BLaER1 treated with 17β-estradiol and CSF1 and Interleukin-3, amounts not matched to agents 10 nM and 100 nM (cell line): ENCODE results near the gene PRKCH.
"Not testable (repeated sequence)": the region's sequence is repeated elsewhere in the genome, so short reads cannot be mapped to it uniquely, and the experiment has no call there.

Source experiments
- H3K27ac ChIP-seq, 11 experiments: shearing (Covaris generic); formaldehyde crosslinking; 2 replicates each; pipeline ENCODE4 v1.8.1; 2022
- H3K27me3 ChIP-seq, 11 experiments: shearing (Covaris generic); formaldehyde crosslinking; 2 replicates each; pipeline ENCODE4 v1.8.1; 2022
- H3K36me3 ChIP-seq, 11 experiments: shearing (Covaris generic); formaldehyde crosslinking; 2 replicates each; pipeline ENCODE4 v1.8.1; 2022
- H3K4me1 ChIP-seq, 10 experiments: shearing (Covaris generic); formaldehyde crosslinking; 2 replicates each; pipeline ENCODE4 v1.8.1; 2022
- H3K4me2 ChIP-seq, 11 experiments: shearing (Covaris generic); formaldehyde crosslinking; 2 replicates each; pipeline ENCODE4 v1.8.1; 2022
- H3K4me3 ChIP-seq, 10 experiments: shearing (Covaris generic); formaldehyde crosslinking; 2 replicates each; pipeline ENCODE4 v1.8.1; 2022
- H3K9ac ChIP-seq, 11 experiments: shearing (Covaris generic); formaldehyde crosslinking; 2 replicates each; pipeline ENCODE4 v1.8.1; 2022
- H3K9me3 ChIP-seq, 11 experiments: shearing (Covaris generic); formaldehyde crosslinking; replicated peaks in 1 of 11; 2 replicates each; pipeline ENCODE4 v1.8.1; 2022
- H4K20me1 ChIP-seq, 11 experiments: shearing (Covaris generic); formaldehyde crosslinking; 2 replicates each; pipeline ENCODE4 v1.8.1; 2022
- Cebpa-rat ChIP-seq, 11 experiments: shearing (Covaris generic); IDR thresholded peaks; 2 replicates each; pipeline ENCODE4 v1.8.1; 2022

The PRKCH gene

DNA sequence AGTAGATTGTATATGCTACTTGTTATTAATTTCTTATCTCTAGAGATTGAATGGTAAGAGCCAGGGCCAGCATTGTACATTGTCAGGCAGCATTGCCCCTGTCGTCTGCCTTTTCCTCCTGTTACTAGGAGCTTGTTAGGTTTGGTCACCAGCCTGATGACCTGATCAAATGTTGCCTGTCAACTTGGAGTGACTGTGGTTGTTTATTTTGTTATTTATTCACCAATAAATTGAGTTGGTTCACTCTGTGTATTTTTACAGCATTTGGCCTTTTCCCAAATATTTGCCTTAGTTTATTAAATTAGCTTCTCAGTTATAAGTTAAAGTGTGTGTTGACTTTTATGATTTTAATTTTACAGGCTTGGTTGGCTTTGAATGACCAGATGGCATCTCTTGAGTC lies 88.4 kb downstream of the PRKCH start:
- peaks cover 0 to 16% (median 0%) of the 10 kb centered on the region in 11 experiments; a peak in 8 of 22 replicates for H3K36me3 ChIP-seq
- peaks cover 0 to 10% (median 2%) of the 10 kb centered on the region in 10 experiments; a peak in 8 of 20 replicates for H3K4me1 ChIP-seq
- H3K27me3 ChIP-seq: no peaks in the 10 kb centered on the region
- no peak for TF ChIP-seq Cebpa-rat (IDR thresholded peaks at IDR 0.05)
- H3K9ac ChIP-seq: no peak overlapping the region
- H3K4me3 ChIP-seq: no peak overlapping the region
- no peak overlapping the region for H3K4me2 ChIP-seq
- H3K9me3 ChIP-seq: peaks cover 0 to 18% (median 7%) of the 10 kb centered on the region in 11 experiments; a peak in 7 of 22 replicates
- no peak overlapping the region for H3K27ac ChIP-seq
- no peaks in the 10 kb centered on the region; a peak in 1 of 22 replicates for H4K20me1 ChIP-seq

DNA sequence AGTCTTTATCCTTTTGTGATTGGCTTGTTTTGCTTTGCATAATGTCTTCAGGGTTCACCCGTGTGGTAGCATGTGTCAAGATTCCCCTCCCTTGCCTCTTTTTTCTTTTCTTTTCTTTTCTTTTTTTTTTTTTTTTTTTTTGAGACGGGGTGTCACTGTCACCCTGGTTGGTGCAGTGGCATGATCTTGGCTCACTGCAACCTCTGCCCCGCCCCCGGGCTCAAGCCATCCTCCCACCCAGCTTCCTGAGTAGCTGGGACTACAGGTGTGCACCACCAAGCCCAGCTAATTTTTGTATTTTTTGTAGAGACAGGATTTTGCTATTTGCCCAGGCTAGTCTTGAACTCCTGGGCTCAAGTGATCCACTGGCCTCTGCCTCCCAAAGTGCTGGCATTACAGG lies 94.6 kb downstream of the PRKCH start:
- peaks cover 0 to 25% (median 10%) of the 10 kb centered on the region in 10 experiments; a peak in 13 of 20 replicates for H3K4me1 ChIP-seq
- not testable (repeated sequence) for H4K20me1 ChIP-seq, H3K27me3 ChIP-seq, H3K9ac ChIP-seq, H3K9me3 ChIP-seq, H3K4me2 ChIP-seq, H3K4me3 ChIP-seq, H3K27ac ChIP-seq, H3K36me3 ChIP-seq

DNA sequence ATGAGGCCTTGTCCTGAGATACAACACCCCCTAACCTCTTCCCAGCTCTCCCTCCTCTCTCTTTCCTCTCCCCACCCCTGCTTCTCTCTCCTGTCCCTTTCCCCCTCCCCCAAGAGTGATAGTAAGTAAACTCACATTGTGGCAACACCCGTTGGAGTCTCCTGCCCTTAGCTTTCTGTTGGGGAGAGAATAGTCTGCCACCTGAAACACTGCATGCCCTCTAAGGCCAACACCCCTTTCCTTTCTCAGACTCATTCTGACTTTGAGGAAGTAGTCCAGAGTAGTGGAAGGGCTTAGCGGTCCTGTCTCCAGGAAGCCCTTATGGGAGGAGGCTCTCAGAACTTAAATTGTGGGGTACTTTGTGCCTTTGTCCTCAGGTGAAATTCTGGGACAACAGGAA lies 95.2 kb downstream of the PRKCH start:
- Histone ChIP-seq H3K9me3 (peaks cover 0 to 1% (median 0%) of the 10 kb centered on the region in 11 experiments; a peak in 2 of 22 replicates), H3K9ac (no peak overlapping the region), H3K36me3 (peaks cover 0 to 2% (median 0%) of the 10 kb centered on the region in 11 experiments; a peak in 2 of 22 replicates), H3K27me3 (no peaks in the 10 kb centered on the region), H3K4me2 (peak overlapping the region in 4 of 11 experiments; percentile 6 to 31 (median 17); a peak in 2 of 22 replicates), H3K27ac (no peak overlapping the region), H4K20me1 (no peaks in the 10 kb centered on the region; a peak in 2 of 22 replicates), H3K4me3 (no peak overlapping the region), H3K4me1 (peaks cover 0 to 25% (median 10%) of the 10 kb centered on the region in 10 experiments; a peak in 13 of 20 replicates)
- TF ChIP-seq Cebpa-rat (IDR thresholded peaks at IDR 0.05): no peak

DNA sequence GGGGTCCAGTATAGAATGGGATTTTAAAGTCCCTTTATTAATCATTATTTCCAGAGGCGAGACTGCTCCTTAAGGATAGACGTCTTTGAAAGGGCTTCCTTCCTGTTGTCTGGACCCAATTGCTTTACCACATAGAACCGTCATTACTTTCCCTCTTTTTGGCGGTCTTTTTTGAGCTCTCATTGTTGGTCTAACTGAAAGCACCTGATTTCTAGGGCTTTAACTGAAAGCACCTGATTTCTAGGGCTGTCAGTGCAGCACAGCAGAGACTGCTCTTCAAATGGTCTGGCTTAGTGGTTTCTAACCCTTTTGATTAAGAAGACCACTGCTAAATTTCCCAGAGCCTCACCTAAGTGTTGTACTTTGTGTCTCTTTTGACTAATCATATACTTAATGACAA lies 95.8 kb downstream of the PRKCH start:
- Histone ChIP-seq H3K27ac (no peak overlapping the region), H3K4me3 (no peak overlapping the region), H3K36me3 (peaks cover 0 to 5% (median 0%) of the 10 kb centered on the region in 11 experiments; a peak in 2 of 22 replicates), H3K9me3 (peaks cover 0 to 5% (median 0%) of the 10 kb centered on the region in 11 experiments; a peak in 7 of 22 replicates), H3K27me3 (no peaks in the 10 kb centered on the region), H3K4me2 (0 out of 22 replicates have a peak overlapping the region, but pooled peaks of 1 of the 11 experiments have one; percentile 6), H4K20me1 (no peaks in the 10 kb centered on the region; a peak in 2 of 22 replicates), H3K9ac (no peak overlapping the region), H3K4me1 (peaks cover 0 to 25% (median 10%) of the 10 kb centered on the region in 10 experiments; a peak in 13 of 20 replicates)
- TF ChIP-seq Cebpa-rat (IDR thresholded peaks at IDR 0.05): no peak

DNA sequence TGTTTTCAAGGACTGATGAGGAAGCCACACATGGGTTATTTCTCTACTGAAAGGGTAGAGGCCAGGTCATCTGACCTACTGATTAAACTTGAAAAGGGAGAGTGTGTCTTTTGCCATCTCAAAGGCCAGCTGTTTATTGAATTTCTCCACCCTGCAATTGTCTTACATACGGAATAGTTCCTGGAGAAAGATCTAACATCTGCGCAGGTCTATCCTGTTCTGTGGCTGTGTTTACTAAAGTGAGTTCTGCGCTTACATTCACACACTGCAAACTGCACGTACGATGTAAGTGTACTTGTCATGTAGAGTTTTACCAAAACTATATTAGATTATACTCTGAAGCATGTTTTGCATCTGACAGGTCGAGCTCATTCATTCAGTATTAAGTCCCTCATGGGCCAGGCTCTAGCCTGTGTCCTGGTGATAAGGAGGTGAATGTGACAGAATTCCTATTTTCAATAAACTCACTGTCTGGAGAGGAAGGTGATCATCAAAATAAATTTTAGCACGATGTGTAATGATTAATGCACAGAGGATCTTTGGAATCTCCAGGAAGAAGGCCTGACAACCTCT lies 96.6 kb downstream of the PRKCH start:
- no peak overlapping the region for H3K4me3 ChIP-seq
- H3K9ac ChIP-seq: no peak overlapping the region
- no peak overlapping the region for H3K27ac ChIP-seq
- H3K4me1 ChIP-seq: peaks cover 0 to 25% (median 10%) of the 10 kb centered on the region in 10 experiments; a peak in 13 of 20 replicates
- no peaks in the 10 kb centered on the region for H3K27me3 ChIP-seq
- peaks cover 0 to 14% (median 0%) of the 10 kb centered on the region in 11 experiments; a peak in 3 of 22 replicates for H3K36me3 ChIP-seq
- H3K9me3 ChIP-seq: peaks cover 0 to 13% (median 4%) of the 10 kb centered on the region in 11 experiments; a peak in 10 of 22 replicates
- TF ChIP-seq Cebpa-rat (IDR thresholded peaks at IDR 0.05): no peak
- H4K20me1 ChIP-seq: no peaks in the 10 kb centered on the region; a peak in 1 of 22 replicates
- peak overlapping the region in 4 of 11 experiments; percentile 13 to 46 (median 34); a peak in 5 of 22 replicates for H3K4me2 ChIP-seq

DNA sequence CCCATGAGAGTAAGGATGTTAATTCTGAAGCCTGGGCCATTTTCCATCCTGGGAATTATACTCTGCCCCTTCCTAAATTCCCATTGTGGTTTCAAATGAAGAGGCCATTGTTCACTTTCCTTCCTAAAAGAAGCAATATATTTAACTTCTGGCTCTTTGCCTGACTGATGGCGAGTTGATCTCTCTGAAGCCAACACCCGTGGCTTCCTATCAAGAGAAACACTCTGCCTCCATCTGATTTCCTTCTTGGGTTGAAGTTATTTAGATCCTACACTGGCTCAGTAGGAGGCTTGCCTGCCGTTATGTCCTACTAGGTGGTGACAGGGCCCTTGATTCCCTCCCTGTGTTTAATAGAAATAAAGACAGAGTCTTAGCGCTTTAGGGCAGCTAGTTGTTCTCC lies 97.4 kb downstream of the PRKCH start:
- no peaks in the 10 kb centered on the region; a peak in 1 of 22 replicates for H4K20me1 ChIP-seq
- H3K27ac ChIP-seq: no peak overlapping the region
- H3K4me2 ChIP-seq: peak overlapping the region in 6 of 11 experiments; percentile 4 to 46 (median 20); a peak in 11 of 22 replicates
- no peak overlapping the region for H3K4me3 ChIP-seq
- H3K9ac ChIP-seq: no peak overlapping the region
- H3K4me1 ChIP-seq: peaks cover 0 to 25% (median 9%) of the 10 kb centered on the region in 10 experiments; a peak in 13 of 20 replicates
- TF ChIP-seq Cebpa-rat (IDR thresholded peaks at IDR 0.05): no peak
- H3K27me3 ChIP-seq: no peaks in the 10 kb centered on the region
- peaks cover 0 to 21% (median 11%) of the 10 kb centered on the region in 11 experiments; a peak in 13 of 22 replicates for H3K9me3 ChIP-seq
- peaks cover 0 to 21% (median 0%) of the 10 kb centered on the region in 11 experiments; a peak in 4 of 22 replicates for H3K36me3 ChIP-seq

DNA sequence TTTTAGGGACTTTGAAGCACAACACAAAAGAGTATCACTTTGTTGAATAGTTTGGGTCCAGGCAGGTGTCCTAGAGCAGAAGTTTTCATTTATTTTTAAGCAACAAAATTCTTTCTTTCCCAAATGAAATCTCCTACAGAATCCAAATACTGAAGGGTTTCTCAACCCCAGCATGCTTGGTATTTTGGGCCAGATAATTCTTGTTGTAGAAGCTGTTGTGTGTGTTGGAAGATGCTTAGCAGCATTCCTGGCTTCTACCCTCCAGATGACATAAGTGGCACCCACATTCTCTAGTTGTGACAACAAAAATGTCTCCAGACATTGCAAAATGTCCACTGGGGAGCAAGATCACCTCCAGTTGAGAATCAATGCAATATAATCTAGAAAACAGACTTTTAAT lies 97.8 kb downstream of the PRKCH start:
- peak overlapping the region in 3 of 11 experiments; percentile 15 to 46 (median 26); a peak in 5 of 22 replicates for H3K4me2 ChIP-seq
- H3K4me1 ChIP-seq: peaks cover 0 to 25% (median 9%) of the 10 kb centered on the region in 10 experiments; a peak in 12 of 20 replicates
- H4K20me1 ChIP-seq: no peaks in the 10 kb centered on the region; a peak in 1 of 22 replicates
- H3K4me3 ChIP-seq: no peak overlapping the region
- TF ChIP-seq Cebpa-rat (IDR thresholded peaks at IDR 0.05): no peak
- H3K9ac ChIP-seq: no peak overlapping the region
- peaks cover 0 to 25% (median 15%) of the 10 kb centered on the region in 11 experiments; a peak in 16 of 22 replicates for H3K9me3 ChIP-seq
- peaks cover 0 to 24% (median 0%) of the 10 kb centered on the region in 11 experiments; a peak in 4 of 22 replicates for H3K36me3 ChIP-seq
- no peak overlapping the region for H3K27ac ChIP-seq
- no peaks in the 10 kb centered on the region for H3K27me3 ChIP-seq

DNA sequence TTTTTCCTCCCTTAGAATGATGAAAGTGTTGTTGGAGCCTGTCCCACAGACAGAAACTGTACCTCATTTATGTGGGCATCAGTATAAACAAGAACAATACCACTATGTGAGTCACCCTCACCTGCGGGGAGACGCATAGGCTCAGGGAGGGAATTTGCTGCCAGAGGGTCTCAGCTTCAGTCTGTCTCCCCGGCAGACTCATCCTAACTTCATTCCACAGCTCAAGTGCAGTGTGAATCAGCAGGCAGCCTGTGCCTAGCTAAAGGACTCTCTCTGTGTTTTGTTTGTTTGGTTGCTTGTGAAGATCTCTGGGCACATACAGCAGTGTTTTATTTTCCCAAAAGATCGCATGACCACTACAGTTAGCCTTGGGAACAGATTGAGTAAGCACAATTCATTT lies 98.9 kb downstream of the PRKCH start:
- Histone ChIP-seq H3K4me3 (no peak overlapping the region), H3K27ac (no peak overlapping the region), H4K20me1 (no peaks in the 10 kb centered on the region; a peak in 1 of 22 replicates), H3K9ac (no peak overlapping the region), H3K36me3 (peaks cover 0 to 34% (median 0%) of the 10 kb centered on the region in 11 experiments; a peak in 9 of 22 replicates), H3K4me1 (peaks cover 0 to 25% (median 9%) of the 10 kb centered on the region in 10 experiments; a peak in 12 of 20 replicates), H3K4me2 (no peak overlapping the region), H3K27me3 (no peaks in the 10 kb centered on the region), H3K9me3 (peaks cover 9 to 37% (median 26%) of the 10 kb centered on the region in 11 experiments)
- TF ChIP-seq Cebpa-rat (IDR thresholded peaks at IDR 0.05): no peak

DNA sequence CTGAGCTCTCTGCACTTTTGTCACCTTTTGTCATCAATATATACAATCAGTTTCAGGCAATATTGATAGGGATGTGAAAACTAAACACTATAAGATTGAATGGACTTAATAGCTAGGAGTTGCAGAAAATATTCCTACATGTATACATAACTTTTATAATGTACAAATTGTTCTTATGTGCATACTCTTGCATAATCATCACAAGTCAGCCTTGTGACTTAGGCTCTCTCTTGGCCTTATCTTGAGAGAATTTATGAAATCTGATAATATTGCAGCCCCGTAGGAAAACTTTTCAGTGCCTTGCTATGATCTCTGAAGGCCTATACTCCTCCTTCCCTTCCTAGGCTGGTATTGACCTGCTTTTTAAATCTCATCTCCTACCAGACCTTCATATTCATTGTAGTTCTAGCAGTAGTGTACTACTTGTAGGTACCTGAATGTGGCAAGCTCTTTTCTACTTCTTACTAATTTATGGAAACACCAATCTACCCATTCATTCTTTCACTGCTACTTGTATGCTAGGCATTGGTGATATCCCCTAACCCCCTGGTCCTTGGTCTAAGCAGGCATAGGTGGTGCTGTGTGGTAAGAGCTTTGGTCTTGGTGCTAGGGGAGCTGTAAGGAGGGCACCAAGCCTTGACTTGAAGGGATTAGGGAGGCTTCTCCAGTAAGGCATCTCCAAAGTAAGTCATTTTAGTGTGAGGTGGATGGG lies 100.0 kb downstream of the PRKCH start:
- H3K4me3 ChIP-seq: no peak overlapping the region
- H3K36me3 ChIP-seq: peaks cover 0 to 34% (median 0%) of the 10 kb centered on the region in 11 experiments; a peak in 9 of 22 replicates
- no peak overlapping the region for H3K4me2 ChIP-seq
- no peaks in the 10 kb centered on the region for H3K27me3 ChIP-seq
- no peaks in the 10 kb centered on the region; a peak in 1 of 22 replicates for H4K20me1 ChIP-seq
- peaks cover 0 to 25% (median 9%) of the 10 kb centered on the region in 10 experiments; a peak in 12 of 20 replicates for H3K4me1 ChIP-seq
- peaks cover 10 to 46% (median 34%) of the 10 kb centered on the region in 11 experiments for H3K9me3 ChIP-seq
- no peak overlapping the region for H3K27ac ChIP-seq
- no peak overlapping the region for H3K9ac ChIP-seq
- TF ChIP-seq Cebpa-rat (IDR thresholded peaks at IDR 0.05): no peak
